GM12878 (cell line): ENCODE measurements around the gene TM7SF2. TPM values are rescaled to one million over a fixed set of nuclear protein-coding genes. Genes with fewer than 3 reads are reported as not detected.

Experiments
- ATAC-seq: fragments of 200-7000 bp; cut with Tn5 transposase; 3 replicates; pipeline ENCODE4 v1.9.1; 2020; ENCODE audit warnings: mild to moderate bottlenecking, moderate library complexity
- BruUV-seq: library from RNA; stranded (reverse); fragments of 400-500 nt; replicated peaks from 2 replicates; lab custom pipeline; 2021; lab: Mats Ljungman, UMichigan
- CTCF ChIA-PET: fragments of 300-600 bp; sonication (Branson Sonifier 250); formaldehyde crosslinking; extraction: SDS; loops from one replicate; lab custom pipeline; 2021; ENCODE audit warnings: inconsistent platforms; lab: Yijun Ruan, JAX
- POLR2A ChIA-PET: fragments of 350-600 bp; formaldehyde crosslinking; extraction: SDS; loops from one replicate; lab custom pipeline; 2021; ENCODE audit warnings: inconsistent platforms; lab: Charles Lee
- RAD21 ChIA-PET: fragments of 300-600 bp; sonication (Branson Sonifier 250); formaldehyde crosslinking; loops from one replicate; lab custom pipeline; 2023; ENCODE audit warnings: antibody characterized with exemption; ENCODE audit not compliant: unreplicated experiment; lab: Charles Lee
- SMC1A ChIA-PET: fragments of 300-600 bp; sonication (Branson Sonifier 250); formaldehyde crosslinking; loops from one replicate; lab custom pipeline; 2023; ENCODE audit not compliant: unreplicated experiment, uncharacterized antibody; lab: Charles Lee
- DNase-seq: peaks from one replicate; pipeline ENCODE4 v3.0.0-alpha.2; 2011; ENCODE audit warnings: low read depth, low spot score
- FAIRE-seq: peaks from 3 replicates; lab custom pipeline; 2011; peaks lifted over from hg19 to GRCh38; lab: Jason Lieb, UNC
- H2AFZ ChIP-seq: 2 replicates; pipeline ENCODE4 v1.6.0; 2011; ENCODE audit warnings: low read depth, low read length, control low read depth; ENCODE audit not compliant: control insufficient read depth
- H3K27ac ChIP-seq: 2 replicates; pipeline ENCODE4 v1.5.1; 2011; ENCODE audit warnings: control low read depth; ENCODE audit not compliant: control insufficient read depth, insufficient read depth
- H3K27me3 ChIP-seq, 2 experiments: replicated peaks in 1 of 2; 2 replicates each; pipeline versions ENCODE4 v1.6.0 to v1.6.1; 2011; ENCODE audit warnings: low read length in 1 of 2; ENCODE audit not compliant: control insufficient read depth in 2 of 2, insufficient read depth in 2 of 2
- H3K36me3 ChIP-seq, 2 experiments: 2 replicates each; pipeline ENCODE4 v1.5.1; 2011; ENCODE audit warnings: low read length in 1 of 2; ENCODE audit not compliant: control insufficient read depth in 2 of 2, insufficient read depth in 2 of 2
- H3K4me1 ChIP-seq: 2 replicates; pipeline ENCODE4 v1.6.1; 2011; ENCODE audit warnings: mild to moderate bottlenecking, low read length, moderate library complexity, mixed read lengths; ENCODE audit not compliant: control insufficient read depth, insufficient read depth
- H3K4me2 ChIP-seq: 2 replicates; pipeline ENCODE4 v1.6.0; 2011; ENCODE audit warnings: control low read depth; ENCODE audit not compliant: control insufficient read depth, insufficient read depth
- H3K4me3 ChIP-seq: fragments of 200-600 bp; sonication (generic); 2 replicates; pipeline ENCODE4 v1.5.1; 2016
- H3K79me2 ChIP-seq: 2 replicates; pipeline ENCODE4 v1.6.0; 2011; ENCODE audit warnings: low read length; ENCODE audit not compliant: control insufficient read depth, insufficient read depth
- H3K9ac ChIP-seq: 2 replicates; pipeline ENCODE4 v1.8.0; 2011; ENCODE audit warnings: low read length, control low read depth, mixed read lengths; ENCODE audit not compliant: control insufficient read depth, insufficient read depth
- H3K9me3 ChIP-seq: replicated peaks from 3 replicates; pipeline ENCODE4 v1.5.1; 2011; ENCODE audit warnings: mild to moderate bottlenecking, low read length; ENCODE audit not compliant: control insufficient read depth, insufficient read depth
- H4K20me1 ChIP-seq: 2 replicates; pipeline ENCODE4 v1.6.0; 2011; ENCODE audit not compliant: control insufficient read depth, insufficient read depth
- BHLHE40 ChIP-seq, 2 experiments: fragments of 450-650 bp in 1 of 2; IDR thresholded peaks; 2 replicates each; pipeline ENCODE4 v1.6.1; 2011 to 2017; ENCODE audit warnings: low read depth in 2 of 2, borderline replicate concordance in 1 of 2, improper control_type of control experiment in 1 of 2, low read length in 1 of 2, mild to moderate bottlenecking in 1 of 2
- CBX3 ChIP-seq: fragments of 200-600 bp; sonication (generic); IDR thresholded peaks from 2 replicates; pipeline ENCODE4 v1.6.1; 2016; ENCODE audit warnings: low read depth, borderline replicate concordance
- CHD4 ChIP-seq: fragments of 200-600 bp; sonication (generic); IDR thresholded peaks from 2 replicates; pipeline ENCODE4 v1.6.1; 2016; ENCODE audit warnings: mild to moderate bottlenecking
- ETV6 ChIP-seq, 2 experiments: fragments of 450-650 bp in 1 of 2; IDR thresholded peaks in 1 of 2; conservative IDR thresholded peaks in 1 of 2; 2 replicates each; pipeline ENCODE4 v1.6.1; 2014; ENCODE audit warnings: antibody characterized with exemption in 1 of 2, borderline replicate concordance in 1 of 2, low read depth in 1 of 2, mild to moderate bottlenecking in 1 of 2, moderate library complexity in 1 of 2
- FOS ChIP-seq: IDR thresholded peaks from 3 replicates; pipeline ENCODE4 v1.6.1; 2011; ENCODE audit warnings: borderline replicate concordance; ENCODE audit not compliant: insufficient read length; ENCODE audit errors: extremely low read depth
- FOXM1 ChIP-seq: IDR thresholded peaks from 2 replicates; pipeline ENCODE4 v1.6.1; 2012; ENCODE audit warnings: low read depth, mild to moderate bottlenecking, inconsistent platforms, low read length, moderate library complexity
- HDAC2 ChIP-seq: fragments of 200-600 bp; sonication (generic); IDR thresholded peaks from 2 replicates; pipeline ENCODE4 v1.6.1; 2017
- IKZF2 ChIP-seq, 2 experiments: fragments of 450-650 bp; IDR thresholded peaks; 2 replicates each; pipeline ENCODE4 v1.6.1; 2017; ENCODE audit warnings: mild to moderate bottlenecking in 2 of 2, moderate library complexity in 2 of 2
- SIN3A ChIP-seq: IDR thresholded peaks from 2 replicates; pipeline ENCODE4 v1.6.1; 2012; ENCODE audit warnings: low read depth, low read length, improper control_type of control experiment
- SMARCA5 ChIP-seq: fragments of 450-650 bp; IDR thresholded peaks from 2 replicates; pipeline ENCODE4 v1.6.1; 2017; ENCODE audit warnings: mild to moderate bottlenecking
- SMC3 ChIP-seq: IDR thresholded peaks from 2 replicates; pipeline ENCODE4 v1.6.1; 2011; ENCODE audit warnings: low read length, improper control_type of control experiment, borderline replicate concordance
- WGBS: methylation state at CpG from one replicate; pipeline ENCODE4 v1.1.6; 2016; ENCODE audit warnings: low lambda C conversion rate; ENCODE audit not compliant: insufficient replicate concordance, insufficient coverage; ENCODE audit errors: missing lambda C conversion rate; 5-methylcytosine and 5-hydroxymethylcytosine counted together
- in situ Hi-C: fragments of 300-500 bp; cut with MboI; formaldehyde crosslinking; loops from 9 replicates; pipeline ENCODE4 v1.14.3; 2018; ENCODE audit warnings: mixed read lengths
- intact Hi-C: fragments of 100-400 bp; cut with micrococcal nuclease; formaldehyde crosslinking; loops from one replicate; pipeline ENCODE4 v1.14.2; 2022; ENCODE audit not compliant: unreplicated experiment
- polyA plus RNA-seq, 11 experiments: library from polyadenylated mRNA; depleted of rRNA in 4 of 11; unstranded in 6 of 11; stranded (reverse) in 5 of 11; fragments of >200 nt; fragmentation: Nextera tagmentation in 4 of 11; fragmentation: Illumina TruSeq in 1 of 11; extraction: Ambion mirVana in 4 of 11; extraction: Trizol in 1 of 11; gene quantifications; 1 replicate in 1 of 11; 2 replicates in 10 of 11; pipeline versions ENCODE4 v1.2.1 to v1.2.3, GENCODE V29; 2011 to 2016; ENCODE audit warnings: inconsistent platforms in 2 of 11, missing spikeins in 2 of 11, low read depth in 1 of 11
- total RNA-seq, 4 experiments: library from RNA; depleted of rRNA in 3 of 4; stranded (reverse); fragments of >200 nt in 3 of 4; fragmentation: Illumina TruSeq in 1 of 4; extraction: Trizol in 1 of 4; gene quantifications; 2 replicates each; pipeline versions ENCODE4 v1.2.1 to v1.2.3, GENCODE V29; 2013 to 2021
- TF ChIP-seq, protein P1 (sequence below): fragments of 450-650 bp; IDR thresholded peaks from 2 replicates; pipeline ENCODE4 v1.6.1; 2017; ENCODE audit warnings: mild to moderate bottlenecking, moderate library complexity
- TF ChIP-seq, protein P2 (sequence below): fragments of 150-350 bp; IDR thresholded peaks from 2 replicates; pipeline ENCODE4 v1.6.1; 2016; ENCODE audit warnings: low read depth, low read length
- TF ChIP-seq, protein P3 (sequence below): fragments of 450-650 bp; conservative IDR thresholded peaks from 2 replicates; pipeline ENCODE4 v1.6.1; 2017; ENCODE audit warnings: mild to moderate bottlenecking, moderate library complexity

Gene TM7SF2
- total and polyA plus RNA-seq, 10 of the 15 experiments (the other 5 are each of a cell fraction or from before 2014, with no cell fraction given), result 0.52 to 57.7 (median 20.7) TPM

DNA sequence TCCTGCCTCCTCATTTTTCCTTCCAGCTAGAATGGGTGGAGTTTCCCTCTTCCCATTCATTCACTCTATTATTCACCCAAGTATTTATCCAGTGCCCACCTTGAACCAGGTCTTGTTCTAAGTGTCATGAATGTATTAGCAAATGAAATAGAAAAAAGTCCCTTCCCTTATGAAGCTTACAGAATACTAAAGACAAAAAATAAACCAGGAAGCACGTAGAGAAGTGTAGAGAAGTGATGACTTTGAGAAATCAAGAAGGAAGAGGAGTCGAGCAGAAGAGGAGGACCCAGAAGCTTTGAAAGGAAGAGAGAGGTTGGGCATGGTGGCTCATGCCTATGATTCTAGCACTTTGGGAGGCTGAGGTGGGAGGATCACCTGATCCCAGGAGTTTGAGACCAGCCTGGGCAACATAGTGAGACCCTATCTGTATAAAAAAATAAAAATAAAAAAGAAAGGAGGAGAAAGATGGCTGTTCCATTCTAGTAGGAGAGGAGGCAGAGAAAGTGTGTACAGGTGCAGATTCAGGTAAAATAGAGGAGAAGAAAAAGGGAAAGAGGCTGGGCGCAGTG, 39.7 kb downstream of the TM7SF2 start:
- Histone ChIP-seq H3K79me2 (no peaks in the 10 kb centered on the region), H3K4me2 (peak overlapping the region; percentile 91), H4K20me1 (no peaks in the 10 kb centered on the region), H3K4me1 (peaks cover 29% of the 10 kb centered on the region), H3K36me3 (no peaks in the 10 kb centered on the region), H3K27ac (peak overlapping the region; percentile 82), H3K9me3 (no peaks in the 10 kb centered on the region), H3K4me3 (no peak overlapping the region), H3K9ac (no peak overlapping the region; the same call in 1 of the 2 replicates), H2AFZ (peak overlapping the region; percentile 92), H3K27me3 (no peaks in the 10 kb centered on the region; a peak in 1 of 4 replicates)
- ATAC-seq, result no peak
- RAD21 ChIA-PET, result no interaction called here
- in situ Hi-C loops, result no loop called here
- POLR2A ChIA-PET, result interaction anchor here (1.2 kb wide), 1 partner anchor 16 kb away, joined by 3 read pairs; no protein-coding TSS in a partner anchor
- intact Hi-C loops, result no loop called here
- no TSS peak for BruUV-seq
- CTCF ChIA-PET, result interaction anchor here (0.8 to 0.9 kb wide), 2 partner anchors 40 to 41 kb away, joined by 3 read pairs; partner anchors contain the start of gene TM7SF2
- WGBS, result 47% methylated on average over 3 of the region's 3 CpGs
- SMC1A ChIA-PET, result interaction anchor here (0.6 kb wide), 1 partner anchor 91 kb away, joined by 3 read pairs; no protein-coding TSS in a partner anchor
- DNase-seq, result no peak
- FAIRE-seq, result no peak
- TF ChIP-seq SIN3A (no peak), CBX3 (no peak), FOS (no peak), FOXM1 (no peak), SMARCA5 (no peak), HDAC2 (no peak), CHD4 (no peak), BHLHE40 (IDR thresholded peaks at IDR 0.05; ENCODE audit: borderline replicate concordance in 1 of 2, low read depth in 2 of 2, low read length in 1 of 2) (no peak), IKZF2 (IDR thresholded peaks at IDR 0.05) (no peak), SMC3 (no peak), ETV6 (conservative IDR thresholded peaks at IDR 0.05 in 1 of 2, IDR thresholded peaks at IDR 0.05 in 1 of 2; ENCODE audit: borderline replicate concordance in 1 of 2, low read depth in 1 of 2) (no peak)
- TF ChIP-seq, protein P1, sequence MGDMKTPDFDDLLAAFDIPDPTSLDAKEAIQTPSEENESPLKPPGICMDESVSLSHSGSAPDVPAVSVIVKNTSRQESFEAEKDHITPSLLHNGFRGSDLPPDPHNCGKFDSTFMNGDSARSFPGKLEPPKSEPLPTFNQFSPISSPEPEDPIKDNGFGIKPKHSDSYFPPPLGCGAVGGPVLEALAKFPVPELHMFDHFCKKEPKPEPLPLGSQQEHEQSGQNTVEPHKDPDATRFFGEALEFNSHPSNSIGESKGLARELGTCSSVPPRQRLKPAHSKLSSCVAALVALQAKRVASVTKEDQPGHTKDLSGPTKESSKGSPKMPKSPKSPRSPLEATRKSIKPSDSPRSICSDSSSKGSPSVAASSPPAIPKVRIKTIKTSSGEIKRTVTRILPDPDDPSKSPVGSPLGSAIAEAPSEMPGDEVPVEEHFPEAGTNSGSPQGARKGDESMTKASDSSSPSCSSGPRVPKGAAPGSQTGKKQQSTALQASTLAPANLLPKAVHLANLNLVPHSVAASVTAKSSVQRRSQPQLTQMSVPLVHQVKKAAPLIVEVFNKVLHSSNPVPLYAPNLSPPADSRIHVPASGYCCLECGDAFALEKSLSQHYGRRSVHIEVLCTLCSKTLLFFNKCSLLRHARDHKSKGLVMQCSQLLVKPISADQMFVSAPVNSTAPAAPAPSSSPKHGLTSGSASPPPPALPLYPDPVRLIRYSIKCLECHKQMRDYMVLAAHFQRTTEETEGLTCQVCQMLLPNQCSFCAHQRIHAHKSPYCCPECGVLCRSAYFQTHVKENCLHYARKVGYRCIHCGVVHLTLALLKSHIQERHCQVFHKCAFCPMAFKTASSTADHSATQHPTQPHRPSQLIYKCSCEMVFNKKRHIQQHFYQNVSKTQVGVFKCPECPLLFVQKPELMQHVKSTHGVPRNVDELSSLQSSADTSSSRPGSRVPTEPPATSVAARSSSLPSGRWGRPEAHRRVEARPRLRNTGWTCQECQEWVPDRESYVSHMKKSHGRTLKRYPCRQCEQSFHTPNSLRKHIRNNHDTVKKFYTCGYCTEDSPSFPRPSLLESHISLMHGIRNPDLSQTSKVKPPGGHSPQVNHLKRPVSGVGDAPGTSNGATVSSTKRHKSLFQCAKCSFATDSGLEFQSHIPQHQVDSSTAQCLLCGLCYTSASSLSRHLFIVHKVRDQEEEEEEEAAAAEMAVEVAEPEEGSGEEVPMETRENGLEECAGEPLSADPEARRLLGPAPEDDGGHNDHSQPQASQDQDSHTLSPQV, result no peak
- TF ChIP-seq, protein P2, sequence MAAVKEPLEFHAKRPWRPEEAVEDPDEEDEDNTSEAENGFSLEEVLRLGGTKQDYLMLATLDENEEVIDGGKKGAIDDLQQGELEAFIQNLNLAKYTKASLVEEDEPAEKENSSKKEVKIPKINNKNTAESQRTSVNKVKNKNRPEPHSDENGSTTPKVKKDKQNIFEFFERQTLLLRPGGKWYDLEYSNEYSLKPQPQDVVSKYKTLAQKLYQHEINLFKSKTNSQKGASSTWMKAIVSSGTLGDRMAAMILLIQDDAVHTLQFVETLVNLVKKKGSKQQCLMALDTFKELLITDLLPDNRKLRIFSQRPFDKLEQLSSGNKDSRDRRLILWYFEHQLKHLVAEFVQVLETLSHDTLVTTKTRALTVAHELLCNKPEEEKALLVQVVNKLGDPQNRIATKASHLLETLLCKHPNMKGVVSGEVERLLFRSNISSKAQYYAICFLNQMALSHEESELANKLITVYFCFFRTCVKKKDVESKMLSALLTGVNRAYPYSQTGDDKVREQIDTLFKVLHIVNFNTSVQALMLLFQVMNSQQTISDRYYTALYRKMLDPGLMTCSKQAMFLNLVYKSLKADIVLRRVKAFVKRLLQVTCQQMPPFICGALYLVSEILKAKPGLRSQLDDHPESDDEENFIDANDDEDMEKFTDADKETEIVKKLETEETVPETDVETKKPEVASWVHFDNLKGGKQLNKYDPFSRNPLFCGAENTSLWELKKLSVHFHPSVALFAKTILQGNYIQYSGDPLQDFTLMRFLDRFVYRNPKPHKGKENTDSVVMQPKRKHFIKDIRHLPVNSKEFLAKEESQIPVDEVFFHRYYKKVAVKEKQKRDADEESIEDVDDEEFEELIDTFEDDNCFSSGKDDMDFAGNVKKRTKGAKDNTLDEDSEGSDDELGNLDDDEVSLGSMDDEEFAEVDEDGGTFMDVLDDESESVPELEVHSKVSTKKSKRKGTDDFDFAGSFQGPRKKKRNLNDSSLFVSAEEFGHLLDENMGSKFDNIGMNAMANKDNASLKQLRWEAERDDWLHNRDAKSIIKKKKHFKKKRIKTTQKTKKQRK, result no peak
- TF ChIP-seq, protein P3, sequence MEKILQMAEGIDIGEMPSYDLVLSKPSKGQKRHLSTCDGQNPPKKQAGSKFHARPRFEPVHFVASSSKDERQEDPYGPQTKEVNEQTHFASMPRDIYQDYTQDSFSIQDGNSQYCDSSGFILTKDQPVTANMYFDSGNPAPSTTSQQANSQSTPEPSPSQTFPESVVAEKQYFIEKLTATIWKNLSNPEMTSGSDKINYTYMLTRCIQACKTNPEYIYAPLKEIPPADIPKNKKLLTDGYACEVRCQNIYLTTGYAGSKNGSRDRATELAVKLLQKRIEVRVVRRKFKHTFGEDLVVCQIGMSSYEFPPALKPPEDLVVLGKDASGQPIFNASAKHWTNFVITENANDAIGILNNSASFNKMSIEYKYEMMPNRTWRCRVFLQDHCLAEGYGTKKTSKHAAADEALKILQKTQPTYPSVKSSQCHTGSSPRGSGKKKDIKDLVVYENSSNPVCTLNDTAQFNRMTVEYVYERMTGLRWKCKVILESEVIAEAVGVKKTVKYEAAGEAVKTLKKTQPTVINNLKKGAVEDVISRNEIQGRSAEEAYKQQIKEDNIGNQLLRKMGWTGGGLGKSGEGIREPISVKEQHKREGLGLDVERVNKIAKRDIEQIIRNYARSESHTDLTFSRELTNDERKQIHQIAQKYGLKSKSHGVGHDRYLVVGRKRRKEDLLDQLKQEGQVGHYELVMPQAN, result no peak
